GM19035 (cell line): ENCODE data around the gene ATP11B.
A peak's percentile ranks its signal among the peaks of the same experiment; 100 is the strongest.

ENCODE experiments used
- ATAC-seq: cut with Tn5 transposase; IDR thresholded peaks from one replicate; pipeline ENCODE4 v1.9.1; 2021; ENCODE audit not compliant: unreplicated experiment

The ATP11B gene

GRCh38 chr3:182792901-182793662, at the start of gene ATP11B:
ATP11B (plus strand) TSS chr3:182793504; CDS start chr3:182793760, 256 bp downstream.
- peak; percentile 71 for ATAC-seq

GRCh38 chr3:182746959-182747358, 46.3 kb upstream of the ATP11B start:
- ATAC-seq = no peak

- ATAC-seq = no peak
Observed at GRCh38 chr3:182755308-182755707, 38.0 kb upstream of the ATP11B start.

- no peak for ATAC-seq
Observed at GRCh38 chr3:182755712-182756111, 37.6 kb upstream of the ATP11B start.

GRCh38 chr3:182760576-182761164, 32.6 kb upstream of the ATP11B start:
- no peak for ATAC-seq

- no peak for ATAC-seq
Observed at GRCh38 chr3:182763896-182764295, 29.4 kb upstream of the ATP11B start.

GRCh38 chr3:182765287-182765686, 28.0 kb upstream of the ATP11B start:
- ATAC-seq = no peak

GRCh38 chr3:182766099-182766498, 27.2 kb upstream of the ATP11B start:
- ATAC-seq = no peak

GRCh38 chr3:182768413-182768812, 24.9 kb upstream of the ATP11B start:
- no peak for ATAC-seq

GRCh38 chr3:182769673-182770072, 23.6 kb upstream of the ATP11B start:
- no peak for ATAC-seq

- ATAC-seq = no peak
Observed at GRCh38 chr3:182782149-182782548, 11.2 kb upstream of the ATP11B start.

GRCh38 chr3:182783106-182783505, 10.2 kb upstream of the ATP11B start:
- no peak for ATAC-seq

GRCh38 chr3:182784542-182784941, 8.8 kb upstream of the ATP11B start:
- no peak for ATAC-seq

GRCh38 chr3:182785142-182785541, 8.2 kb upstream of the ATP11B start:
- ATAC-seq = no peak

- no peak for ATAC-seq
Observed at GRCh38 chr3:182785756-182786155, 7.5 kb upstream of the ATP11B start.

GRCh38 chr3:182786564-182787196, 6.6 kb upstream of the ATP11B start:
- ATAC-seq = no peak

- ATAC-seq = no peak
Observed at GRCh38 chr3:182787302-182788036, 5.8 kb upstream of the ATP11B start.

GRCh38 chr3:182789371-182789770, 3.9 kb upstream of the ATP11B start:
- ATAC-seq = no peak

- no peak for ATAC-seq
Observed at GRCh38 chr3:182790612-182791011, 2.7 kb upstream of the ATP11B start.

- peak; percentile 42 for ATAC-seq
Observed at GRCh38 chr3:182793663-182794454, 555 bp downstream of the ATP11B start.
